Endothelial cell (in vitro differentiated cells): ENCODE measurements around the gene KRTAP5-9. TPM values are rescaled to one million over a fixed set of nuclear protein-coding genes. Genes with fewer than 3 reads are reported as not detected.
"Not testable (repeated sequence)": the region's sequence is repeated elsewhere in the genome, so short reads cannot be mapped to it uniquely, and the experiment has no call there.

Experiments used
- DNase-seq: peaks from one replicate; pipeline ENCODE4 v3.0.0; 2021; ENCODE audit warnings: low spot score
- H3K27ac Mint-ChIP-seq: one replicate; pipeline ENCODE4 v1.8.0; 2021; ENCODE audit warnings: mixed read lengths, inconsistent platforms; ENCODE audit not compliant: unreplicated experiment
- H3K27me3 Mint-ChIP-seq: one replicate; pipeline ENCODE4 v1.8.0; 2021; ENCODE audit warnings: mild to moderate bottlenecking, moderate library complexity, mixed read lengths, inconsistent platforms; ENCODE audit not compliant: unreplicated experiment
- H3K36me3 Mint-ChIP-seq: one replicate; pipeline ENCODE4 v1.8.0; 2021; ENCODE audit warnings: mild to moderate bottlenecking, low read depth, mixed read lengths, inconsistent platforms; ENCODE audit not compliant: unreplicated experiment
- H3K4me1 Mint-ChIP-seq: one replicate; pipeline ENCODE4 v1.8.0; 2021; ENCODE audit warnings: mild to moderate bottlenecking, mixed read lengths, inconsistent platforms; ENCODE audit not compliant: unreplicated experiment
- H3K4me3 Mint-ChIP-seq: one replicate; pipeline ENCODE4 v1.8.0; 2021; ENCODE audit warnings: mild to moderate bottlenecking, mixed read lengths, inconsistent platforms; ENCODE audit not compliant: unreplicated experiment
- H3K9me3 Mint-ChIP-seq: one replicate; pipeline ENCODE4 v1.8.0; 2021; ENCODE audit warnings: mixed read lengths, inconsistent platforms; ENCODE audit not compliant: unreplicated experiment
- total RNA-seq: library from RNA; stranded (reverse); fragmentation: NEBNext Ultra II Directional; extraction: Animal tissue kit (Norgen Biotek cat#: 25700); gene quantifications from one replicate; pipeline ENCODE4 v1.2.1, GENCODE V29; 2021; ENCODE audit not compliant: unreplicated experiment
- TF ChIP-seq, protein P1 (sequence below): fragments of 200-600 bp; sonication (generic); IDR thresholded peaks from one replicate; pipeline ENCODE4 v1.5.0; 2021; ENCODE audit warnings: antibody characterized with exemption; ENCODE audit not compliant: unreplicated experiment

Gene KRTAP5-9
- total RNA-seq, 1 donor from 2014 or later, result 0.80 TPM

DNA sequence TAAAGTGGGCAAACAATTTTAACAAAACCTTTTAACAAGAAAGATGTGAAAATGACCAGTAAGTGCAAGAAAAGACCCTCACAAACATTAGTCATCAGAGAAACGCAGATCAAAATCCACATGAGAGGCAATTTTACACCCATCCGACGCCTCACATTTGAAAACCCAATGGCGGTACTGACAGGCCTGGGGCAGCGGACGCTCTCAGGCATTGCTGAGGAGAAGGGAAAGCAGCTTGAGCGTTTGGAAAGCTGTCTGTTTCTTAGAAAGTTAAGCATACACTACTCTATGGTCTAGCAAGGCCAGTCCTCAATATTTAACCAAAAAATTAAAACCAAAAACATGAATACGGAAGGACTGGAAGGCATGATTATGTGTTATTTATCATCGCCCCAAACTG is 12.4 kb upstream of the KRTAP5-9 start:
- H3K27ac Mint-ChIP-seq, result no peak overlapping the region
- H3K36me3 Mint-ChIP-seq, result peaks cover 3% of the 10 kb centered on the region
- no peak for DNase-seq
- peaks cover 3% of the 10 kb centered on the region for H3K9me3 Mint-ChIP-seq
- TF ChIP-seq, protein P1, sequence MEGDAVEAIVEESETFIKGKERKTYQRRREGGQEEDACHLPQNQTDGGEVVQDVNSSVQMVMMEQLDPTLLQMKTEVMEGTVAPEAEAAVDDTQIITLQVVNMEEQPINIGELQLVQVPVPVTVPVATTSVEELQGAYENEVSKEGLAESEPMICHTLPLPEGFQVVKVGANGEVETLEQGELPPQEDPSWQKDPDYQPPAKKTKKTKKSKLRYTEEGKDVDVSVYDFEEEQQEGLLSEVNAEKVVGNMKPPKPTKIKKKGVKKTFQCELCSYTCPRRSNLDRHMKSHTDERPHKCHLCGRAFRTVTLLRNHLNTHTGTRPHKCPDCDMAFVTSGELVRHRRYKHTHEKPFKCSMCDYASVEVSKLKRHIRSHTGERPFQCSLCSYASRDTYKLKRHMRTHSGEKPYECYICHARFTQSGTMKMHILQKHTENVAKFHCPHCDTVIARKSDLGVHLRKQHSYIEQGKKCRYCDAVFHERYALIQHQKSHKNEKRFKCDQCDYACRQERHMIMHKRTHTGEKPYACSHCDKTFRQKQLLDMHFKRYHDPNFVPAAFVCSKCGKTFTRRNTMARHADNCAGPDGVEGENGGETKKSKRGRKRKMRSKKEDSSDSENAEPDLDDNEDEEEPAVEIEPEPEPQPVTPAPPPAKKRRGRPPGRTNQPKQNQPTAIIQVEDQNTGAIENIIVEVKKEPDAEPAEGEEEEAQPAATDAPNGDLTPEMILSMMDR, result no peak
- H3K27me3 Mint-ChIP-seq, result peaks cover 2% of the 10 kb centered on the region
- H3K4me1 Mint-ChIP-seq, result peaks cover 7% of the 10 kb centered on the region
- no peak overlapping the region for H3K4me3 Mint-ChIP-seq

DNA sequence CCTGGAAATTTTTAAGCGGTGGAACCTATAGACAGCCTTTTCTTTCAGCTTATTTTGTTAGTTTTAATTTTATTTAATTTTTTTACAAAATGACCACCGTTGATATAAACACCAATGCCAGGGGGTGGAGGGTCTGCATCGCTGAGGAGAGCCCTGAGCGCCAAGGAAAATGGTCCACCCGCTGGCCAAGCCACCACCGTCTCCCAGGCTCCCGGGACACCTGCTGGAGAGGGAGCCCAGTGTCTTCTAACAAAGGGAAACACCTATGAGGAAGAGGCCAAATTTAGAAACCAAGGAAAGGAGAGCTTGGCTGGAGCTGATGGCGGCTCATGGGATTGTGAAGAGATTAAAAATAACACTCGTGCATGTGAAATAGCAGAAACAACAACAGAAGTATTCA is 10.7 kb upstream of the KRTAP5-9 start:
- Mint-ChIP-seq H3K4me3 (no peak overlapping the region), H3K9me3 (peaks cover 6% of the 10 kb centered on the region), H3K4me1 (peaks cover 7% of the 10 kb centered on the region), H3K36me3 (peaks cover 4% of the 10 kb centered on the region), H3K27ac (no peak overlapping the region), H3K27me3 (peaks cover 2% of the 10 kb centered on the region)
- DNase-seq, result no peak
- TF ChIP-seq, protein P1, result no peak

DNA sequence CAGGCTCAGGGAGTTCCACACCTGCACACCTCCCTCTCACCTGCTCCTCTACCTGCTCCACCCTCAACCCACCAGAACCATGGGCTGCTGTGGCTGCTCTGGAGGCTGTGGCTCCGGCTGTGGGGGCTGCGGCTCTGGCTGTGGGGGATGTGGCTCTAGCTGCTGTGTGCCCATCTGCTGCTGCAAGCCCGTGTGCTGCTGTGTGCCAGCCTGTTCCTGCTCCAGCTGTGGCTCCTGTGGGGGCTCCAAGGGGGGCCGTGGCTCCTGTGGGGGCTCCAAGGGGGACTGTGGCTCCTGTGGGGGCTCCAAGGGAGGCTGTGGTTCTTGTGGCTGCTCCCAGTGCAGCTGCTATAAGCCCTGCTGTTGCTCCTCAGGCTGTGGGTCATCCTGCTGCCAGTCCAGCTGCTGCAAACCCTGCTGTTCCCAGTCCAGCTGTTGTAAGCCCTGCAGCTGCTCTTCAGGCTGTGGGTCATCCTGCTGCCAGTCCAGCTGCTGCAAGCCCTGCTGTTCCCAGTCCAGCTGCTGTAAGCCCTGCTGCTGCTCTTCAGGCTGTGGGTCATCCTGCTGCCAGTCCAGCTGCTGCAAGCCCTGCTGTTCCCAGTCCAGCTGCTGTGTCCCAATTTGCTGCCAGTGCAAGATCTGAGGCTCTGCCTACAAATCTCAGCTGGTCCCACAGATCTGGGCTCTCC is 10.1 kb upstream of the KRTAP5-9 start, which contains the start of gene KRTAP5-8:
Gene KRTAP5-8 (plus strand): TSS at position 49 of the 689 bp plus-strand sequence. CDS start 31 bp downstream, at position 80.
- not testable (repeated sequence) for H3K4me1 Mint-ChIP-seq, DNase-seq, H3K27ac Mint-ChIP-seq, H3K27me3 Mint-ChIP-seq, H3K4me3 Mint-ChIP-seq, H3K36me3 Mint-ChIP-seq, H3K9me3 Mint-ChIP-seq

DNA sequence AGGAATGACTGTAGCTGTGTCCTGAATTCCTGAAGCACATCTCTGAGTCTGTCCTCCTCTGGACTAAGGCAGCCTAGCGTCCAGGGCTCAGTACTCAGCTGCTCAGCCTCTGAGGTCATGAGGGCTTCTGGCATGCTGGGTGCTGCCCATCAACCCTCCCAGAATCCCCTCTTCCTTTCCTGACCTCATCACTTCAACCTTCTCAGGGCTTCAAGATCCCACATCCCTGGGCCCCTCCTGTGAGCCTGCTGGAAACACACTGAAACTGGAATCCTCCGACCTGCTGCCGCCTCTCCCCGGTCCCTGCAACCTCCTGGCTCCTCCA is 9.6 kb upstream of the KRTAP5-9 start:
- Mint-ChIP-seq H3K36me3 (peaks cover 4% of the 10 kb centered on the region), H3K27ac (no peak overlapping the region), H3K9me3 (peaks cover 6% of the 10 kb centered on the region), H3K4me3 (no peak overlapping the region), H3K4me1 (peaks cover 7% of the 10 kb centered on the region), H3K27me3 (peaks cover 2% of the 10 kb centered on the region)
- DNase-seq, result no peak
- TF ChIP-seq, protein P1, result no peak

DNA sequence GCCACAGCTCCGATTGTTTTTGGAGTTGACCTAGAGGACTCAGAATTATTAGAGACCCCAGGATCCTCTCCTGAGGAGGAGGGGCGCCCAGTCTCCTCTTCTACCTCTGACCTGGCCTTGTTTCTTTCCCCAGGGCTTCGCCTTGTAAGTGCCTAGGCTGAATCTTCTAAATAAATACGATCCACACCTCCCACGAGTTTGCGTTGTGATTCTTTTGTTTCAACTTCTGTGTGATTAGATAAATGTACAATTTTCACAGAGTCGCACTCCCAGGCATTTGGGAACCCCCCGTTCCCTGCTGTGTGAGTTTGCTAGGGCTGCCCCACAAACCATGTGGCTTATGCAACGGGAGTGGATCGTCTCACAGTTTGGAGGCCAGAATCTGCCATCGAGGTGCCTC is 9.2 kb upstream of the KRTAP5-9 start:
- Mint-ChIP-seq H3K4me1 (peaks cover 7% of the 10 kb centered on the region), H3K27me3 (peaks cover 2% of the 10 kb centered on the region), H3K36me3 (peaks cover 4% of the 10 kb centered on the region), H3K9me3 (peaks cover 6% of the 10 kb centered on the region), H3K27ac (no peak overlapping the region), H3K4me3 (no peak overlapping the region)
- TF ChIP-seq, protein P1, result no peak
- no peak for DNase-seq

DNA sequence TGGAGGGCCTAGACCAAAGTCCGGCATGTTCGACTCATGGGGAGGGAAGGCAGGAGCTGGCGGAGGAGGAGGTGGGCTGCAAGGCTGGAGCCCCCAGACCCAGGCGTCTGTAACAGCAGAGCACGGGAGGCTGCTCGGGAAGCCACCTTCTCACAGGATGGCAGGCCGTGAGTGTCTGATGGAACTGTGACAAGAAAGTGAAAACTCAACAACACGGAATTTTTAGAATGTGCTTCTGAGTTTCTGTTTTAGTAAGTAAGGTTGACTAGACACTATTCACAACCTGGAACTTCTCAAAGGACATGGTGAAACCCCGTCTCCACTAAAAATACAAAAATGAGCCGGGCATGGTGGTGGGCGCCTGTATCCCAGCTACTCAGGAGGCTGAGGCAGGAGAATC is 8.2 kb upstream of the KRTAP5-9 start:
- DNase-seq, H3K4me3 Mint-ChIP-seq, H3K36me3 Mint-ChIP-seq, H3K9me3 Mint-ChIP-seq, H3K27me3 Mint-ChIP-seq, H3K27ac Mint-ChIP-seq: not testable (repeated sequence)
- H3K4me1 Mint-ChIP-seq, result peaks cover 14% of the 10 kb centered on the region

DNA sequence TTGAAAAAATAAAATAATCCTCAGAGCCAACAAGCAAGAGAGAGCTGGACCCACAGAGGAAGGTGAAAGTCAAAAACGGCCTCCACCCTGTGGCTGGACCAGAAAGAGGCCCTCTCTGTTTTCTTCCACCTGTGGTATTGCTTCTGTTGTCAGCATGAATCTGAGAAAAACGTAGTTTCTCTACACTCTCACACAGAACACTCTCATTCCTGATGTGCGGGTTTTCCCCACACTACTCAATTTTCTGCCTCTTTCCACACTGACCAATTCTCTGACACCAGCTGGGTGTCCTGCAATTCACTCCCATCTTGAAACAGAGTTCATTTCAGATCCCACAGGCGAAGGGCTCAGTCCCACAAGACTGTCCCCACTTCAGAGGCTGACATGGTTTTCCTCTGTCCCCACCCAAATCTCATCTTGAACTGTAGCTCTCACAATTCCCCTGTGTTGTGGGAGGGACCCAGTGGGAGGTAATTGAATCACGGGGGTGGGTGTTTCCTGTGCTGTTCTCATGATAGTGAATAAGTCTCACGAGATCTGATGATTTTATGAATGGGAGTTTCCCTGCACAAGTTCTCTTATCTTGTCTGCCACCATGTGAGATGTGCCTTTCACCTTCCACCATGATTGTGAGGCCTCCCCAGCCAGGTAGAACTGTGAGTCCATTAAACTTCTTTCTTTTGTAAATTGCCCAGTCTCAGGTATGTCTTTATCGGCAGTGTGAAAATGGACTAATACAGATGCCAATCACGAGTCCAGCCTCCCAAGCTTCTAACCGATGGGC is 7.5 kb upstream of the KRTAP5-9 start:
- H3K36me3 Mint-ChIP-seq, H3K9me3 Mint-ChIP-seq, H3K27me3 Mint-ChIP-seq, DNase-seq, H3K4me3 Mint-ChIP-seq, H3K27ac Mint-ChIP-seq: not testable (repeated sequence)
- peaks cover 17% of the 10 kb centered on the region for H3K4me1 Mint-ChIP-seq
